Loucy (cell line): ENCODE data around the gene CCDC88C.
A peak's percentile ranks its signal among the peaks of the same experiment; 100 is the strongest.

Experiments
- H2AFZ ChIP-seq: fragments of 200-600 bp; sonication (generic); 2 replicates; pipeline ENCODE4 v1.6.0; 2016; ENCODE audit warnings: antibody characterized with exemption, mild to moderate bottlenecking, low read length, moderate library complexity
- H3F3A ChIP-seq: fragments of 200-600 bp; 2 replicates; pipeline ENCODE4 v1.6.0; 2016; ENCODE audit warnings: antibody characterized with exemption, low read depth, mild to moderate bottlenecking
- H3K27me3 ChIP-seq: fragments of 200-600 bp; sonication (generic); 2 replicates; pipeline ENCODE4 v1.6.1; 2014; ENCODE audit warnings: low read length, mild to moderate bottlenecking; ENCODE audit not compliant: insufficient read depth, poor library complexity, severe bottlenecking
- H3K36me3 ChIP-seq: fragments of 200-600 bp; sonication (generic); 2 replicates; pipeline ENCODE4 v1.6.1; 2016; ENCODE audit warnings: low read length; ENCODE audit not compliant: insufficient read depth
- H3K4me1 ChIP-seq: fragments of 200-600 bp; sonication (generic); 2 replicates; pipeline ENCODE4 v1.5.1; 2014; ENCODE audit warnings: low read length, mild to moderate bottlenecking; ENCODE audit not compliant: insufficient read depth, poor library complexity, severe bottlenecking
- H3K4me2 ChIP-seq: fragments of 200-600 bp; sonication (generic); 2 replicates; pipeline ENCODE4 v1.6.0; 2014; ENCODE audit warnings: antibody characterized with exemption, low read length, low read depth, mild to moderate bottlenecking; ENCODE audit not compliant: poor library complexity, severe bottlenecking
- H3K4me3 ChIP-seq: fragments of 200-600 bp; sonication (generic); 2 replicates; pipeline ENCODE4 v1.5.1; 2014; ENCODE audit warnings: low read length, mild to moderate bottlenecking, mixed read lengths; ENCODE audit not compliant: poor library complexity, severe bottlenecking
- H3K79me2 ChIP-seq: fragments of 200-600 bp; sonication (generic); 2 replicates; pipeline ENCODE4 v1.6.1; 2014; ENCODE audit warnings: low read length; ENCODE audit not compliant: insufficient read depth
- H3K9ac ChIP-seq: fragments of 200-600 bp; sonication (generic); 2 replicates; pipeline ENCODE4 v1.6.0; 2014; ENCODE audit warnings: mild to moderate bottlenecking, low read depth, low read length, moderate library complexity; ENCODE audit not compliant: poor library complexity, severe bottlenecking
- H3K9me2 ChIP-seq: fragments of 200-600 bp; sonication (generic); replicated peaks from 2 replicates; pipeline ENCODE4 v1.6.1; 2016; ENCODE audit warnings: low read depth, low read length, mixed read lengths
- H3K9me3 ChIP-seq: fragments of 200-600 bp; sonication (generic); 2 replicates; pipeline ENCODE4 v1.6.1; 2014; ENCODE audit warnings: mild to moderate bottlenecking, antibody characterized with exemption, low read length, low read depth; ENCODE audit not compliant: insufficient read depth
- H4K20me1 ChIP-seq: fragments of 200-600 bp; sonication (generic); 2 replicates; pipeline ENCODE4 v1.6.0; 2014; ENCODE audit warnings: antibody characterized with exemption, low read length, mild to moderate bottlenecking; ENCODE audit not compliant: insufficient read depth, poor library complexity, severe bottlenecking
- EZH2phosphoT487 ChIP-seq: fragments of 200-600 bp; IDR thresholded peaks from 2 replicates; pipeline ENCODE4 v1.6.1; 2018; ENCODE audit warnings: antibody characterized with exemption, mild to moderate bottlenecking, moderate library complexity, borderline replicate concordance
- TF ChIP-seq, protein P1 (sequence below): fragments of 200-600 bp; sonication (generic); conservative IDR thresholded peaks from 2 replicates; pipeline ENCODE4 v1.5.1; 2014; ENCODE audit warnings: mild to moderate bottlenecking, antibody characterized with exemption, low read length

CCDC88C gene

DNA sequence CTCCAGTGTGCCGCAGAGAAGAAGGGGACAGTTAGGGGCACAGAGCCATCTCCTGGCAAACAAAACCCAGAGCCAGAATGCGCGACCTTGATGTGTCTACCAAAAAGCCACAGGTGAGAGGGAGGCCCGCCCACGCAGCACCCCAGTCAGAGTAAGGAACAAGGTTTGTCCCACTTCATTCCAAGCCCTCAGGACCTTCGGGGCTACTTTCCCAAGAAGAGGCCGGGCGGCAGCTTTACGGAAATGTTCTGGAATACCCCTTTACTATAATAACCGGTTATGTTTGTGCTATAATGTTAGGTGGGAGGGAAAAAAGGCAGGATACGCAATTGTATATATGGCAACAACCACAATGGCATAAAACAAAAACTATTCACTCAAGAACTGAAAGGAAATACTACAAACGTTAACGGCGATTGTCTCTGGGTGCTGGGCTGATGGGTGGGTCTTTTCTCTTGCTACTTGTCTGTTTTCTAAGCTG lies 12.3 kb downstream of the CCDC88C start:
- H3K9me3 ChIP-seq, result no peaks in the 10 kb centered on the region
- no peak overlapping the region for H2AFZ ChIP-seq
- no peaks in the 10 kb centered on the region for H3K27me3 ChIP-seq
- H3K36me3 ChIP-seq, result peaks cover 42% of the 10 kb centered on the region; the same call in 1 of the 2 replicates
- no peak overlapping the region for H3K4me2 ChIP-seq
- no peak overlapping the region for H3K4me3 ChIP-seq
- H4K20me1 ChIP-seq, result peaks cover 90% of the 10 kb centered on the region
- TF ChIP-seq, protein P1, sequence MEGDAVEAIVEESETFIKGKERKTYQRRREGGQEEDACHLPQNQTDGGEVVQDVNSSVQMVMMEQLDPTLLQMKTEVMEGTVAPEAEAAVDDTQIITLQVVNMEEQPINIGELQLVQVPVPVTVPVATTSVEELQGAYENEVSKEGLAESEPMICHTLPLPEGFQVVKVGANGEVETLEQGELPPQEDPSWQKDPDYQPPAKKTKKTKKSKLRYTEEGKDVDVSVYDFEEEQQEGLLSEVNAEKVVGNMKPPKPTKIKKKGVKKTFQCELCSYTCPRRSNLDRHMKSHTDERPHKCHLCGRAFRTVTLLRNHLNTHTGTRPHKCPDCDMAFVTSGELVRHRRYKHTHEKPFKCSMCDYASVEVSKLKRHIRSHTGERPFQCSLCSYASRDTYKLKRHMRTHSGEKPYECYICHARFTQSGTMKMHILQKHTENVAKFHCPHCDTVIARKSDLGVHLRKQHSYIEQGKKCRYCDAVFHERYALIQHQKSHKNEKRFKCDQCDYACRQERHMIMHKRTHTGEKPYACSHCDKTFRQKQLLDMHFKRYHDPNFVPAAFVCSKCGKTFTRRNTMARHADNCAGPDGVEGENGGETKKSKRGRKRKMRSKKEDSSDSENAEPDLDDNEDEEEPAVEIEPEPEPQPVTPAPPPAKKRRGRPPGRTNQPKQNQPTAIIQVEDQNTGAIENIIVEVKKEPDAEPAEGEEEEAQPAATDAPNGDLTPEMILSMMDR, result no peak
- TF ChIP-seq EZH2phosphoT487, result no peak
- no peaks in the 10 kb centered on the region for H3F3A ChIP-seq
- H3K4me1 ChIP-seq, result peaks cover 47% of the 10 kb centered on the region
- no peaks in the 10 kb centered on the region for H3K9me2 ChIP-seq
- peaks cover 98% of the 10 kb centered on the region for H3K79me2 ChIP-seq
- H3K9ac ChIP-seq, result no peak overlapping the region

DNA sequence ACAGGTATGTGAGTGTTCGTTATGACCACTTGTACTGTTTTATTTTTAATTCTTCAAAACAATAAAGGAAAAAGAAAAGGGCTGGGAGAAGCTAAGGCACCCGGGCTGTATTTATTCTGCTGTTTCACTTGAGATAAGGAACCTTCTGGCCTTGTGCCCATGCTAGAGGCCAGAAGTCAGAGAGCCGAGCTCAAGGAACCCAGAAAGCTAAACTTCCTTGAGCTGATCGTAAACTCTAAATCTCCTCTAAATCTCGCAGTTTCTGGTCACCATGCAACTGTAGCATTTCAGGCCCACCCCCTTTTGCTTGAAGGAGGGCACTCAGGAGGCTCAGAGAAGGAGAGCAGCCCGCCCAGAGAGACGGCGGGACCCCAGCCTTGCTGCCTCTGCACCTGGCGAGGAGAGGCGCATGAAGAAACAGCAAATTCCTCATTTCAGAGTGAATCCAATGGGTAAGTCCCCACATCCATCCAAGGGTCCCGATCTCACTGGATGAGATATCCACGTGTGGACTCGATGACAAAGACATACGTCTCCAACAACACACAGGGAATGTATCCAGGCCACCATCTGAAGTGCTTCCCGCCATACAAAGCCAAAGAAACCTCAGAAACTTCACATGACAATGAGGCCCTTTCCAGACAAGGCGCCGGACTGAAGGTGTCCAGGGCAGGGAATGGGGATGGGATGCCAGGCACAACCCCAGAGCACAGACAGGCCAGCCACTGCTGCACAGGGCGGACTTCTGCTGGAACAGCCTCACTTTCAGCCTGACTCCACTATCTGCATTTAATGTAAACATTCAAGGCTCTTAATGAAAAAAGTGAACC lies 14.6 kb downstream of the CCDC88C start:
- H3F3A ChIP-seq, result 0 out of 2 replicates have a peak, but pooled peaks cover 1% of the 10 kb centered on the region
- no peak overlapping the region for H3K9ac ChIP-seq

DNA sequence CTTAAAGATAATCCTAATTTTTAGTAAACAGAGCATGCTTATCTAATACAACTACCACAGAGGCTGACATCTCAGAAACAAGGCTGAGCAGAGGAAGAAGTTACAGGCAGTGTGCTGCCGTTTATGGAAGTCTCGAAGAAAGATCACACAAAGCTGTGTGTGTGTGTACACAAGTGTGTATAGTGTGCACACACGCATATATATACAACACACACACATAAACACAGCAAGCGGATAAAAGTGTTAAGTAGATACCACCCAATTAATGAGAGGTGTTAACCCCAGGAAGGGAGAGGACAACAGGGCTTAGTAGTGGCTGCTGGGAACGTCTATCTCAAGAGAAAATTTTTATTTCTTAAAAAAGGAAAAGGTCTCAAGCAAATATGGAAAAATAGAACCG lies 15.3 kb downstream of the CCDC88C start:
- Histone ChIP-seq H3F3A (0 out of 2 replicates have a peak, but pooled peaks cover 4% of the 10 kb centered on the region), H3K9me3 (no peaks in the 10 kb centered on the region), H2AFZ (no peak overlapping the region), H4K20me1 (peaks cover 90% of the 10 kb centered on the region), H3K9me2 (no peaks in the 10 kb centered on the region), H3K27me3 (no peaks in the 10 kb centered on the region), H3K4me2 (peak overlapping the region; percentile 59), H3K79me2 (peaks cover 98% of the 10 kb centered on the region), H3K9ac (no peak overlapping the region), H3K36me3 (peaks cover 22% of the 10 kb centered on the region; the same call in 1 of the 2 replicates), H3K4me1 (peaks cover 59% of the 10 kb centered on the region), H3K4me3 (peak overlapping the region; percentile 8)
- TF ChIP-seq, protein P1, result no peak
- no peak for TF ChIP-seq EZH2phosphoT487

More for the DNA sequence above, 14.6 kb downstream of the CCDC88C start:
- Histone ChIP-seq H3K27me3 (no peaks in the 10 kb centered on the region), H3K4me3 (peak overlapping the region; percentile 15), H3K79me2 (peaks cover 98% of the 10 kb centered on the region), H3K9me2 (no peaks in the 10 kb centered on the region), H2AFZ (no peak overlapping the region), H3K9me3 (no peaks in the 10 kb centered on the region), H3K36me3 (peaks cover 28% of the 10 kb centered on the region; the same call in 1 of the 2 replicates), H3K4me2 (peak overlapping the region; percentile 59), H4K20me1 (peaks cover 87% of the 10 kb centered on the region), H3K4me1 (peaks cover 53% of the 10 kb centered on the region)
- TF ChIP-seq EZH2phosphoT487, result no peak
- TF ChIP-seq, protein P1, result no peak
